Esophagus squamous epithelium (tissue), 4 donors: ENCODE data around the gene STAT5B.

ENCODE experiments used
- POLR2A ChIP-seq, 4 donors: fragments of 450-650 bp; IDR thresholded peaks; one replicate each; pipeline ENCODE4 v1.6.1; 2017; ENCODE audit warnings: antibody characterized with exemption in 4 of 4, mild to moderate bottlenecking in 4 of 4, moderate library complexity in 3 of 4
- TF ChIP-seq, protein P1 (sequence below), 6 experiments: fragments of 450-650 bp in 4 of 6; fragments of 200-600 bp in 2 of 6; sonication (generic) in 2 of 6; IDR thresholded peaks; one replicate each; pipeline ENCODE4 v1.5.1; 2016 to 2019; ENCODE audit warnings: antibody characterized with exemption in 6 of 6, mild to moderate bottlenecking in 4 of 6, moderate library complexity in 4 of 6

DNA sequence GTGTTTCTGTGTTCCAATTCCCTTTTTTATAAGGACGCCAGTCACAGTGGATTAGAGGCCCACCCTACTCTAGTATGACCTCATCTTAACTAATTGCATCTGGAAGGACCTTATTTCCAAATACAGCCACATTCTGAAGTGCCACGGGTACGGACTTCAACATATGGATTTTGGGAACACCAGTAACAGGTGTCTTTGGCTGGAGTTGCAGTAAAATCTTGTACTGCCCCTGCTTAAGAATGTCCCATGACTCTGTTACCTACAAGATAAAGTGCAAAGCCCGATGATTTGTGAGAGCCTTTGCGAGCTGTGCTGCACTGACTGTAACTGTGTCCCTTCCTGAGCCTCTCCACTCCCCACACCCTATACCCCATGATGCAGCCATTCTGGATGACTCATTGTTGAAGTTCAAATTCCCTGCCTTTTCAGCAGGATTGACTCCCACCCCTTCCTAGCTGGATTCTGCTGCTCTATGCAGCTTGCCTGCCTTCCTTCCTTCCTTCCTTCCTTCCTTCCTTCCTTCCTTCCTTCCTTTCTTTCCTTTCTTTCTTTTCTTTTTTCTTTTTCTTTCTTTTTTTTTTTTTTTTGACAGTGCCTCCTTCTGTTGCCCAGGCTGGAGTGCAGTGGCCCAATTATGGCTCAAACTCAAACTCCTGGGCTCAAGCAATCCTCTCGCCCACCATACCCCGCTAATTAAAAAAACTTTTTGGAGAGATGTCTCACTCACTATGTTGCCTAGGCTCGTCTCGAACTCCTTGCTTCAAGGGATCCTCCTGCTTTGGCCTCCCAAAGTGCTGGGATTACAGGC lies 93.1 kb downstream of the STAT5B start:
- TF ChIP-seq, protein P1, sequence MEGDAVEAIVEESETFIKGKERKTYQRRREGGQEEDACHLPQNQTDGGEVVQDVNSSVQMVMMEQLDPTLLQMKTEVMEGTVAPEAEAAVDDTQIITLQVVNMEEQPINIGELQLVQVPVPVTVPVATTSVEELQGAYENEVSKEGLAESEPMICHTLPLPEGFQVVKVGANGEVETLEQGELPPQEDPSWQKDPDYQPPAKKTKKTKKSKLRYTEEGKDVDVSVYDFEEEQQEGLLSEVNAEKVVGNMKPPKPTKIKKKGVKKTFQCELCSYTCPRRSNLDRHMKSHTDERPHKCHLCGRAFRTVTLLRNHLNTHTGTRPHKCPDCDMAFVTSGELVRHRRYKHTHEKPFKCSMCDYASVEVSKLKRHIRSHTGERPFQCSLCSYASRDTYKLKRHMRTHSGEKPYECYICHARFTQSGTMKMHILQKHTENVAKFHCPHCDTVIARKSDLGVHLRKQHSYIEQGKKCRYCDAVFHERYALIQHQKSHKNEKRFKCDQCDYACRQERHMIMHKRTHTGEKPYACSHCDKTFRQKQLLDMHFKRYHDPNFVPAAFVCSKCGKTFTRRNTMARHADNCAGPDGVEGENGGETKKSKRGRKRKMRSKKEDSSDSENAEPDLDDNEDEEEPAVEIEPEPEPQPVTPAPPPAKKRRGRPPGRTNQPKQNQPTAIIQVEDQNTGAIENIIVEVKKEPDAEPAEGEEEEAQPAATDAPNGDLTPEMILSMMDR (IDR thresholded peaks at IDR 0.05): no peak
- TF ChIP-seq POLR2A (IDR thresholded peaks at IDR 0.05): no peak
